ENCODE results near the gene PLCG1.
A peak's percentile ranks its signal among the peaks of the same experiment; 100 is the strongest.

Gene PLCG1

GRCh38 chr20:41174373-41174772 is 37.0 kb downstream of the PLCG1 start:
- H3K4me3 ChIP-seq (ENCODE audit: low read depth, low read length), result no peak overlapping the region
- in situ Hi-C loops (cut with HindIII; ENCODE audit: low sequenced_read_pairs), result no loop called here
- no peak for DNase-seq (ENCODE audit: low read depth, low spot score)
- TF ChIP-seq, protein P1, sequence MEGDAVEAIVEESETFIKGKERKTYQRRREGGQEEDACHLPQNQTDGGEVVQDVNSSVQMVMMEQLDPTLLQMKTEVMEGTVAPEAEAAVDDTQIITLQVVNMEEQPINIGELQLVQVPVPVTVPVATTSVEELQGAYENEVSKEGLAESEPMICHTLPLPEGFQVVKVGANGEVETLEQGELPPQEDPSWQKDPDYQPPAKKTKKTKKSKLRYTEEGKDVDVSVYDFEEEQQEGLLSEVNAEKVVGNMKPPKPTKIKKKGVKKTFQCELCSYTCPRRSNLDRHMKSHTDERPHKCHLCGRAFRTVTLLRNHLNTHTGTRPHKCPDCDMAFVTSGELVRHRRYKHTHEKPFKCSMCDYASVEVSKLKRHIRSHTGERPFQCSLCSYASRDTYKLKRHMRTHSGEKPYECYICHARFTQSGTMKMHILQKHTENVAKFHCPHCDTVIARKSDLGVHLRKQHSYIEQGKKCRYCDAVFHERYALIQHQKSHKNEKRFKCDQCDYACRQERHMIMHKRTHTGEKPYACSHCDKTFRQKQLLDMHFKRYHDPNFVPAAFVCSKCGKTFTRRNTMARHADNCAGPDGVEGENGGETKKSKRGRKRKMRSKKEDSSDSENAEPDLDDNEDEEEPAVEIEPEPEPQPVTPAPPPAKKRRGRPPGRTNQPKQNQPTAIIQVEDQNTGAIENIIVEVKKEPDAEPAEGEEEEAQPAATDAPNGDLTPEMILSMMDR (IDR thresholded peaks at IDR 0.05; ENCODE audit: low read depth, low read length), result no peak

- no peak for DNase-seq (ENCODE audit: low read depth, low spot score)
- H3K4me3 ChIP-seq (ENCODE audit: low read depth, low read length), result no peak overlapping the region
- in situ Hi-C loops (cut with HindIII; ENCODE audit: low sequenced_read_pairs), result no loop called here
- TF ChIP-seq, protein P1 (IDR thresholded peaks at IDR 0.05; ENCODE audit: low read depth, low read length), result no peak
These were observed 37.4 kb downstream of the PLCG1 start for GRCh38 chr20:41174782-41175181.

DNA sequence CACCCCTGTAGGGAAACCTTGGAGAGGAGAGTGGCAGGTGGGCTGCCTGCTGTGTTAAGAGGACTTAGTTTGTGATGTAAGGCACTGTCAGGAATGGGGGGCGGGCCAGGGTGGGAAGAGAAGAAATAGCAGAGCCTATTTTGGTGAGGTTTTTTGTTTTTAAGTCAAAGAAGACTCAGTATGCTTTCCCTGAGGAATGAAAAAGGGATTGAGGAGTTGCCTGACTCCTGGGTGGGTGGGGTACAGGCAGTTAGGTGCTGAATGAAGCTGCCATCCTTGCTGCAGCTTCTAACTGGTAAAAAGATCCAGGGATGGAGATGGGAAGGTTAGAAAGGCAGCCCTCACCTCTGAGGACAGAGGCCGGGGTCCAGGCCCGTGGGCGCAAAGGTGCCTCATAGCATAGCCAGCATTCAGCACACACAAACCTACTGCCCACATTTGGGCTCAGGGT is 37.9 kb downstream of the PLCG1 start:
- TF ChIP-seq, protein P1 (IDR thresholded peaks at IDR 0.05; ENCODE audit: low read depth, low read length), result no peak
- in situ Hi-C loops (cut with HindIII; ENCODE audit: low sequenced_read_pairs), result no loop called here
- DNase-seq (ENCODE audit: low read depth, low spot score), result no peak
- no peak overlapping the region for H3K4me3 ChIP-seq (ENCODE audit: low read depth, low read length)

DNA sequence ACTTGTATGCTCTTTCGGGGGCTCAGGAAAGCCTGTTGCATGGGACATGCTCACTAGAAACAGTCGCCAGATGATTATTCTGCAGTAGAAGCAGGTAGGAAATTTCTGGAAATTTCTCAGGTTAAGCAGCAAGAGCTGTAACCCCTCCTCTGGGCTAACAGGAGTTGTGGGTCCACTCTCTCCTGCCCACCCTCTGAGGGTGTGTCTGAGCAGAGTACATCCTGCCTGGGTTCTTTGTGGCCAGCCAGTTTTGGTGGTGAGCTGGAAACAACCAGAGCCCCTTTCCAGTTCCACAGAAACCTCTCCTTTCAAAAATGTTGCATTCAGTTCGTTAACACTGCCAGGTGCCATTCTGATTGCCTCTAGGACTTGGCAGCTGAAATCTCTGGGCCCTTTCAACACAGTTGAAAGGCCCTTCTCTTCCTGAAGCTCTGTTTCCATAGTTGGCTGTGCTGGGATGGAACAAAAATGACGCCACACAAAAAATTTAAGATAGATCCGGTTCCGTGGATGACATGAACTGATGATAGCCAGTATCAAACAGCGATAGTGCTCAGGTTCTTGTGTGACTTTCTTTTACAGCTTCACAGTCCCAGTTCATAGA is 38.5 kb downstream of the PLCG1 start:
- TF ChIP-seq, protein P1 (IDR thresholded peaks at IDR 0.05; ENCODE audit: low read depth, low read length), result no peak
- DNase-seq (ENCODE audit: low read depth, low spot score), result no peak
- in situ Hi-C loops (cut with HindIII; ENCODE audit: low sequenced_read_pairs), result no loop called here
- H3K4me3 ChIP-seq (ENCODE audit: low read depth, low read length), result no peak overlapping the region

GRCh38 chr20:41176711-41177552 is 39.6 kb downstream of the PLCG1 start:
- in situ Hi-C loops (cut with HindIII; ENCODE audit: low sequenced_read_pairs), result no loop called here

GRCh38 chr20:41177636-41178035 is 40.3 kb downstream of the PLCG1 start:
- in situ Hi-C loops (cut with HindIII; ENCODE audit: low sequenced_read_pairs), result no loop called here
- no peak overlapping the region for H3K4me3 ChIP-seq (ENCODE audit: low read depth, low read length)
- DNase-seq (ENCODE audit: low read depth, low spot score), result peak; percentile 82
- TF ChIP-seq, protein P1 (IDR thresholded peaks at IDR 0.05; ENCODE audit: low read depth, low read length), result no peak

More at GRCh38 chr20:41176711-41177552, 39.6 kb downstream of the PLCG1 start:
- no peak for DNase-seq (ENCODE audit: low read depth, low spot score)
- no peak overlapping the region for H3K4me3 ChIP-seq (ENCODE audit: low read depth, low read length)
- TF ChIP-seq, protein P1 (IDR thresholded peaks at IDR 0.05; ENCODE audit: low read depth, low read length), result no peak
